Panc1 (cell line): Measurements from ENCODE around the gene AGBL4. TPM values are rescaled to one million over a fixed set of nuclear protein-coding genes. Genes with fewer than 3 reads are reported as not detected.

ENCODE experiments used
- ATAC-seq: fragments of 200-7000 bp; cut with Tn5 transposase; 2 replicates; pipeline ENCODE4 v1.9.1; 2020; ENCODE audit warnings: mild to moderate bottlenecking, moderate library complexity
- BruUV-seq: library from RNA; stranded (reverse); fragments of 400-500 nt; replicated peaks from 2 replicates; lab custom pipeline; 2021; lab: Mats Ljungman, UMichigan
- CTCF ChIA-PET: fragments of 300-600 bp; sonication (Branson Sonifier 250); formaldehyde crosslinking; loops from one replicate; lab custom pipeline; 2022; ENCODE audit warnings: antibody characterized with exemption; lab: Charles Lee
- POLR2A ChIA-PET: fragments of 300-600 bp; sonication (Branson Sonifier 250); formaldehyde crosslinking; loops from one replicate; lab custom pipeline; 2022; ENCODE audit warnings: antibody characterized with exemption; lab: Charles Lee
- DNase-seq: peaks from one replicate; pipeline ENCODE4 v3.0.0-alpha.2; 2010; ENCODE audit warnings: low read depth, low spot score
- H3K27ac ChIP-seq: 2 replicates; pipeline ENCODE4 v1.5.1; 2011; ENCODE audit warnings: mild to moderate bottlenecking, low read length, inconsistent platforms
- H3K27me3 ChIP-seq: fragments of 200-500 bp; sonication (Bioruptor generic); 2 replicates; pipeline ENCODE4 v1.6.0; 2014; ENCODE audit warnings: low read length, inconsistent platforms; ENCODE audit not compliant: control insufficient read depth, insufficient read depth
- H3K36me3 ChIP-seq: fragments of 200-500 bp; sonication (Bioruptor generic); 2 replicates; pipeline ENCODE4 v1.5.1; 2014; ENCODE audit warnings: inconsistent platforms, mild to moderate bottlenecking, low read length, moderate library complexity; ENCODE audit not compliant: control insufficient read depth, insufficient read depth
- H3K4me1 ChIP-seq: 2 replicates; pipeline ENCODE4 v1.5.1; 2011; ENCODE audit warnings: inconsistent platforms, mild to moderate bottlenecking, low read length, moderate library complexity; ENCODE audit not compliant: control insufficient read depth, insufficient read depth
- H3K4me3 ChIP-seq, 2 experiments: 2 replicates each; pipeline ENCODE4 v1.5.1; 2011 to 2012; ENCODE audit warnings: low read depth in 2 of 2, low read length in 2 of 2, mild to moderate bottlenecking in 2 of 2, inconsistent platforms in 1 of 2, moderate library complexity in 1 of 2
- H3K9me3 ChIP-seq: fragments of 200-500 bp; sonication (Bioruptor generic); 2 replicates; pipeline ENCODE4 v1.5.1; 2014; ENCODE audit warnings: low read depth, mild to moderate bottlenecking, inconsistent platforms, low read length, moderate library complexity; ENCODE audit not compliant: control insufficient read depth, insufficient read depth
- CTCF ChIP-seq: fragments of 450-650 bp; IDR thresholded peaks from 2 replicates; pipeline ENCODE4 v1.5.1; 2017; ENCODE audit warnings: mild to moderate bottlenecking
- POLR2AphosphoS5 ChIP-seq: IDR thresholded peaks from 2 replicates; pipeline ENCODE4 v1.6.1; 2012; ENCODE audit warnings: mild to moderate bottlenecking, low read depth, low read length, moderate library complexity
- REST ChIP-seq, 2 experiments: IDR thresholded peaks; 2 replicates each; pipeline ENCODE4 v1.6.1; 2011 to 2012; ENCODE audit warnings: low read depth in 2 of 2, control low read depth in 1 of 2, low read length in 1 of 2, mild to moderate bottlenecking in 1 of 2, moderate library complexity in 1 of 2; ENCODE audit not compliant: insufficient read depth in 1 of 2
- SIN3A ChIP-seq: IDR thresholded peaks from 2 replicates; pipeline ENCODE4 v1.6.1; 2012; ENCODE audit warnings: low read depth, mild to moderate bottlenecking, low read length, moderate library complexity, borderline replicate concordance; ENCODE audit not compliant: insufficient read depth
- TCF7L2 ChIP-seq: IDR thresholded peaks from 2 replicates; pipeline ENCODE4 v1.6.1; 2011; ENCODE audit warnings: mild to moderate bottlenecking, low read depth, low read length, inconsistent platforms
- in situ Hi-C: cut with HindIII; loops from 2 replicates; pipeline ENCODE4 v1.10.0; 2016; ENCODE audit warnings: low sequenced_read_pairs, low pct_unique_long_range_greater_than_20kb
- intact Hi-C: fragments of 100-400 bp; cut with micrococcal nuclease; formaldehyde crosslinking; loops from one replicate; pipeline ENCODE4 v1.10.0; 2022; ENCODE audit not compliant: unreplicated experiment
- total RNA-seq: library from RNA; stranded (reverse); gene quantifications from one replicate; pipeline ENCODE4 v1.2.1, GENCODE V29; 2021; ENCODE audit not compliant: unreplicated experiment

Gene AGBL4
- total RNA-seq, 1 experiment from 2014 or later: not detected

- in situ Hi-C loops (no loop called here), intact Hi-C loops (no loop called here)
- POLR2A ChIA-PET: no interaction called here
These were observed 1460.7 kb downstream of the AGBL4 start for GRCh38 chr1:48563021-48563420.

GRCh38 chr1:48561444-48561843, 1462.3 kb downstream of the AGBL4 start:
- ChIA-PET POLR2A (no interaction called here), CTCF (no interaction called here)
- H3K4me3 ChIP-seq: no peak overlapping the region
- DNase-seq (no peak), ATAC-seq (no peak)
- no TSS peak for BruUV-seq
- peaks cover 5% of the 10 kb centered on the region; the same call in 1 of the 2 replicates for H3K27me3 ChIP-seq
- no peak for TF ChIP-seq POLR2AphosphoS5
- no peak for TF ChIP-seq TCF7L2
- TF ChIP-seq CTCF: no peak
- TF ChIP-seq REST (IDR thresholded peaks at IDR 0.05; ENCODE audit: insufficient read depth in 1 of 2, low read depth in 2 of 2, low read length in 1 of 2): no peak
- TF ChIP-seq SIN3A: no peak
- no peaks in the 10 kb centered on the region for H3K36me3 ChIP-seq
- H3K4me1 ChIP-seq: no peaks in the 10 kb centered on the region
- no peak overlapping the region for H3K27ac ChIP-seq
- in situ Hi-C loops (no loop called here), intact Hi-C loops (no loop called here)
- no peaks in the 10 kb centered on the region for H3K9me3 ChIP-seq

More at GRCh38 chr1:48563021-48563420, 1460.7 kb downstream of the AGBL4 start:
- DNase-seq (no peak), ATAC-seq (no peak)
- Histone ChIP-seq H3K27ac (no peak overlapping the region), H3K9me3 (no peaks in the 10 kb centered on the region), H3K27me3 (peaks cover 2% of the 10 kb centered on the region; the same call in 1 of the 2 replicates), H3K4me1 (no peaks in the 10 kb centered on the region), H3K4me3 (no peak overlapping the region), H3K36me3 (no peaks in the 10 kb centered on the region)
- CTCF ChIA-PET: no interaction called here
- BruUV-seq: no TSS peak
- TF ChIP-seq CTCF (no peak), SIN3A (no peak), POLR2AphosphoS5 (no peak), REST (IDR thresholded peaks at IDR 0.05; ENCODE audit: insufficient read depth in 1 of 2, low read depth in 2 of 2, low read length in 1 of 2) (no peak), TCF7L2 (no peak)
